Gastrocnemius medialis (tissue), 4 donors: ENCODE results near the gene CSNK2B.

ENCODE experiments used
- POLR2A ChIP-seq, 2 donors: fragments of 450-650 bp; IDR thresholded peaks; one replicate each; pipeline ENCODE4 v1.6.1; 2017; ENCODE audit warnings: antibody characterized with exemption in 2 of 2, mild to moderate bottlenecking in 2 of 2, moderate library complexity in 2 of 2
- TF ChIP-seq, protein P1 (sequence below), 5 experiments: fragments of 450-650 bp in 3 of 5; fragments of 200-600 bp in 2 of 5; sonication (generic) in 2 of 5; IDR thresholded peaks in 4 of 5; conservative IDR thresholded peaks in 1 of 5; 1 replicate in 4 of 5; 2 replicates in 1 of 5; pipeline ENCODE4 v1.5.1; 2016 to 2019; ENCODE audit warnings: antibody characterized with exemption in 5 of 5, mild to moderate bottlenecking in 3 of 5, moderate library complexity in 3 of 5

DNA sequence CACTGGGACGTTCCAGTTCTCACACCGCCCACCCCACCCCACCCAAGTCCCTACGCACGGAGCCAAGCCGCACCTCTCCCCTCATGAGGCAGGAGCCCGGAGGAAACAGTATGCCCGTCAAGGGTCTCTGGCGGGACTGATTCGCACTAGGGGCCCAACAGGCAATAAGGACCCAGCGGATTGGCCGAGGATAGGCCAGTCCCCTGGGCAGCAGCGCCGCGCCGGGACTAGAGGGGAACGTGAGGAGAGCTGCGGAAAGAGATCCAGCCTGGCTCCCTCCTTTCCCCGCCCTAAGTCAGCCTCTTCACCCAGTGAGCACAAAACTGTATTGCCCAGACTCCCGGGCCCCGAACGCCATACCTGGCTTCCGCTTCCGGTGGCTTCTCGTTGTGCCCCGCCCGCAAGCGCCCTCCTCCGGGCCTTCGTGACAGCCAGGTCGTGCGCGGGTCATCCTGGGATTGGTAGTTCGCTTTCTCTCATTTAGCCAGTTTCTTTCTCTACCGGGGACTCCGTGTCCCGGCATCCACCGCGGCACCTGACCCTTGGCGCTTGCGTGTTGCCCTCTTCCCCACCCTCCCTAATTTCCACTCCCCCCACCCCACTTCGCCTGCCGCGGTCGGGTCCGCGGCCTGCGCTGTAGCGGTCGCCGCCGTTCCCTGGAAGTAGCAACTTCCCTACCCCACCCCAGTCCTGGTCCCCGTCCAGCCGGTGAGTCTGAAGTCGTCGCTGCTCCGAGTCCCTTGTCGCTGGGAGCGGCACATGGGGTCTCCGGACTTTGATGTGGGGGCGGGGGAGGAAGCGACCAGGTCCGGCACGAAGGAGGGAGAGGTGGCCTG lies at the start of gene CSNK2B:
- TF ChIP-seq, protein P1, sequence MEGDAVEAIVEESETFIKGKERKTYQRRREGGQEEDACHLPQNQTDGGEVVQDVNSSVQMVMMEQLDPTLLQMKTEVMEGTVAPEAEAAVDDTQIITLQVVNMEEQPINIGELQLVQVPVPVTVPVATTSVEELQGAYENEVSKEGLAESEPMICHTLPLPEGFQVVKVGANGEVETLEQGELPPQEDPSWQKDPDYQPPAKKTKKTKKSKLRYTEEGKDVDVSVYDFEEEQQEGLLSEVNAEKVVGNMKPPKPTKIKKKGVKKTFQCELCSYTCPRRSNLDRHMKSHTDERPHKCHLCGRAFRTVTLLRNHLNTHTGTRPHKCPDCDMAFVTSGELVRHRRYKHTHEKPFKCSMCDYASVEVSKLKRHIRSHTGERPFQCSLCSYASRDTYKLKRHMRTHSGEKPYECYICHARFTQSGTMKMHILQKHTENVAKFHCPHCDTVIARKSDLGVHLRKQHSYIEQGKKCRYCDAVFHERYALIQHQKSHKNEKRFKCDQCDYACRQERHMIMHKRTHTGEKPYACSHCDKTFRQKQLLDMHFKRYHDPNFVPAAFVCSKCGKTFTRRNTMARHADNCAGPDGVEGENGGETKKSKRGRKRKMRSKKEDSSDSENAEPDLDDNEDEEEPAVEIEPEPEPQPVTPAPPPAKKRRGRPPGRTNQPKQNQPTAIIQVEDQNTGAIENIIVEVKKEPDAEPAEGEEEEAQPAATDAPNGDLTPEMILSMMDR (IDR thresholded peaks at IDR 0.05 in 4 of 5, conservative IDR thresholded peaks at IDR 0.05 in 1 of 5): peak in 1 of 5 experiments; percentile 19
- TF ChIP-seq POLR2A (IDR thresholded peaks at IDR 0.05): peak; percentile 72
